ENCODE data around the gene SLC7A6. TPM values are rescaled to one million over a fixed set of nuclear protein-coding genes. Genes with fewer than 3 reads are reported as not detected.

SLC7A6 gene
- total and polyA plus RNA-seq, 2 of the 13 experiments (the other 11 are each of a cell fraction or from before 2014, with no cell fraction given): 35.8 to 70.8 TPM

GRCh38 chr16:68328151-68328859 lies 64.0 kb downstream of the SLC7A6 start (continued):
- no peak for TF ChIP-seq REST (IDR thresholded peaks at IDR 0.05; ENCODE audit: borderline replicate concordance in 1 of 2, low read depth in 1 of 2, low read length in 2 of 2)
- no peak for TF ChIP-seq SMYD3 (CRISPR knock-in tag; IDR thresholded peaks at IDR 0.05)
- TF ChIP-seq ZNF18 (CRISPR knock-in tag; IDR thresholded peaks at IDR 0.05; ENCODE audit: insufficient replicate concordance): no peak
- no peak for TF ChIP-seq ZNF782 (CRISPR knock-in tag; IDR thresholded peaks at IDR 0.05; ENCODE audit: borderline replicate concordance)
- TF ChIP-seq ZHX2 (IDR thresholded peaks at IDR 0.05; ENCODE audit: low read depth): no peak
- no peak for TF ChIP-seq ZHX2 (CRISPR knock-in tag; IDR thresholded peaks at IDR 0.05; ENCODE audit: borderline replicate concordance)
- TF ChIP-seq FOXK2 (IDR thresholded peaks at IDR 0.05): no peak
- no peak for TF ChIP-seq SMARCC2 (IDR thresholded peaks at IDR 0.05)
- 0 out of 2 replicates have a peak, but pooled peaks have one; percentile 36 for TF ChIP-seq ARNT2 (CRISPR knock-in tag; IDR thresholded peaks at IDR 0.05; ENCODE audit: low read depth)
- peak; percentile 49; the same call in 1 of the 2 replicates for TF ChIP-seq ZNF574 (CRISPR knock-in tag; IDR thresholded peaks at IDR 0.05)
- no peak for TF ChIP-seq CREB3 (CRISPR knock-in tag; IDR thresholded peaks at IDR 0.05)
- TF ChIP-seq XRCC5 (optimal IDR thresholded peaks at IDR 0.05; ENCODE audit: low read length): peak; percentile 54
- no peak for TF ChIP-seq ZNF629 (CRISPR knock-in tag; conservative IDR thresholded peaks at IDR 0.05)
